ENCODE results near the gene GLB1L.

GRCh38 chr2:219247678-219248642 is 2.7 kb upstream of the GLB1L start:
- TF ChIP-seq CTCF (conservative IDR thresholded peaks at IDR 0.05; ENCODE audit: low read depth, low read length), result no peak
- no peak for TF ChIP-seq EZH2 (IDR thresholded peaks at IDR 0.05; ENCODE audit: borderline replicate concordance, low read depth, low read length, poor library complexity, severe bottlenecking)
